C1 segment of cervical spinal cord (tissue), 14 donors: ENCODE results near the gene DNAH17.

ENCODE experiments used
- DNase-seq, 14 donors: peaks; one replicate each; lab custom pipeline; 2025; lab: John Stamatoyannopoulos, UW

Gene DNAH17

GRCh38 chr17:78544881-78545755 lies 32.1 kb downstream of the DNAH17 start:
- DNase-seq, result no peak

GRCh38 chr17:78541488-78542206 lies 35.5 kb downstream of the DNAH17 start:
- DNase-seq, result no peak

GRCh38 chr17:78539781-78540180 lies 37.4 kb downstream of the DNAH17 start:
- DNase-seq, result no peak

GRCh38 chr17:78538033-78538776 lies 39.0 kb downstream of the DNAH17 start:
- DNase-seq, result peak in 1 of 14 donors; percentile 3

- no peak for DNase-seq
Observed at GRCh38 chr17:78537217-78537860, 39.9 kb downstream of the DNAH17 start.

GRCh38 chr17:78535273-78536197 lies 41.7 kb downstream of the DNAH17 start:
- no peak for DNase-seq

GRCh38 chr17:78534492-78535272 lies 42.5 kb downstream of the DNAH17 start:
- peak in 2 of 14 donors; percentile 15 to 27 for DNase-seq

GRCh38 chr17:78532922-78533640 lies 44.1 kb downstream of the DNAH17 start:
- no peak for DNase-seq

GRCh38 chr17:78532311-78532710 lies 44.9 kb downstream of the DNAH17 start:
- no peak for DNase-seq

- no peak for DNase-seq
Observed at GRCh38 chr17:78530675-78531074, 46.5 kb downstream of the DNAH17 start.

GRCh38 chr17:78529871-78530670 lies 47.1 kb downstream of the DNAH17 start:
- DNase-seq, result peak in 1 of 14 donors; percentile 11

- DNase-seq, result no peak
Observed at GRCh38 chr17:78529251-78529650, 47.9 kb downstream of the DNAH17 start.

- no peak for DNase-seq
Observed at GRCh38 chr17:78528541-78528940, 48.7 kb downstream of the DNAH17 start.

GRCh38 chr17:78527345-78527744 lies 49.9 kb downstream of the DNAH17 start:
- no peak for DNase-seq

- DNase-seq, result no peak
Observed at GRCh38 chr17:78526231-78527025, 50.8 kb downstream of the DNAH17 start.

- no peak for DNase-seq
Observed at GRCh38 chr17:78525511-78526160, 51.6 kb downstream of the DNAH17 start.
